Stimulated activated CD4-positive, alpha-beta T cell treated with anti-CD3 and anti-CD28 coated beads, Interleukin-4, amount 100 ng/mL, for 48 hours (primary cell): ENCODE measurements around the gene HECTD3.
"Not testable (repeated sequence)": the region's sequence is repeated elsewhere in the genome, so short reads cannot be mapped to it uniquely, and the experiment has no call there.

Experiments used
- DNase-seq, 2 donors: peaks; one replicate each; pipeline ENCODE4 v3.0.0-alpha.2; 2020; ENCODE audit warnings: low read depth in 2 of 2

HECTD3 gene

GRCh38 chr1:44994309-44994898 is 16.7 kb downstream of the HECTD3 start:
- no peak for DNase-seq

- no peak for DNase-seq
Measured at GRCh38 chr1:44988531-44989156, 22.5 kb downstream of the HECTD3 start.

GRCh38 chr1:44985747-44986359 is 25.3 kb downstream of the HECTD3 start:
- DNase-seq = no peak

- not testable (repeated sequence) for DNase-seq
Measured at GRCh38 chr1:44977372-44977771, 33.8 kb downstream of the HECTD3 start.

- DNase-seq = no peak
Measured at GRCh38 chr1:44976252-44976651, 34.9 kb downstream of the HECTD3 start.

- no peak for DNase-seq
Measured at GRCh38 chr1:44973645-44974044, 37.5 kb downstream of the HECTD3 start.

GRCh38 chr1:44970317-44970716 is 40.8 kb downstream of the HECTD3 start:
- DNase-seq = no peak

- DNase-seq = no peak
Measured at GRCh38 chr1:44964396-44964795, 46.7 kb downstream of the HECTD3 start.

GRCh38 chr1:44962729-44963128 is 48.4 kb downstream of the HECTD3 start:
- DNase-seq = no peak

- DNase-seq = not testable (repeated sequence)
Measured at GRCh38 chr1:44962022-44962421, 49.1 kb downstream of the HECTD3 start.

GRCh38 chr1:44957566-44957965 is 53.6 kb downstream of the HECTD3 start:
- not testable (repeated sequence) for DNase-seq

- DNase-seq = not testable (repeated sequence)
Measured at GRCh38 chr1:44956077-44956476, 55.0 kb downstream of the HECTD3 start.
